Stimulated activated CD8-positive, alpha-beta memory T cell treated with anti-CD3 and anti-CD28 coated beads, Interleukin-15, amount 100 ng/mL, for 4 hours (primary cell): Measurements from ENCODE around the gene OMA1.
"Not testable (repeated sequence)": the region's sequence is repeated elsewhere in the genome, so short reads cannot be mapped to it uniquely, and the experiment has no call there.

Source experiments
- DNase-seq, 2 donors: peaks; one replicate each; pipeline ENCODE4 v3.0.0-alpha.2; 2020; ENCODE audit warnings: low read depth in 2 of 2

OMA1 gene

DNA sequence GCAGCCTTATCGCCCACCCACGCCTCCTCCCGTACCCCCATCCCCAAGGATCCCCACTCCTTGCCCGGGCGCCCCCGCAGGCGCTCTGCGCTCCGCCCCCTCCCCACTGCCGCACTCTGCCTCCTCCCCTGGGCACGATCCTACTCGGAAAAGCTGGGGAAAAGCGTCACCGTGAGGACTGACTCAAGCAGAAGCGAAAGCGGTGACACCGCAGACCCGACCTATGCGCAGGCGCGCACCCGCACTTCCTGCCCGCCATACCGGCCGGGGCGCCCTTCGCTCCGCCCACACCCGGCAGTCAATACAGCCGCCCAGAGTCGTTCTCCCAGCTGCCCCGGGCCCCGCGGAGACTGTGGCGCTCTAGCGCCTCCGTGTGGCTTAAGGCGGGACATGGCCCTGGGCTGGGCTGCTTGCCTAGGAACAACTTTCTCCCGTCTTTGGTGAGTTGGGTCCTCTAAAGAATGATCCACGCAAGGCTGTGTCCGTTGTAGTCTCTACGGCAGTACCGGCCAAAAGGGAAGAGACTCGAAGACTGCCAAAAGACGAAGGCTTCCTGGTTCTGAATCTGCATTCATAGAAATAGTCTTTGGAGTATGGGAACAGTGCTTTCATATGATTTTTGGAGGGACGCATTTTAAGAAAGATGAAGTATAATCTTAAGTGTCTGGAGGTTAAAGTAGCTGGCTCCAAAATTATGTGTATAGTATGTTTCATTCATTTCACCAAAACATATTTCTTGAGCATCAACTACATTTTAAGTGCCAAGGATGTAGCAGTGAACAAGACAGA lies at the start of gene OMA1:
OMA1 (minus strand) TSS at position 207 of the 789 bp plus-strand sequence. CDS start 7,432 bp downstream, outside the sequence.
- peak; percentile 96 to 97 for DNase-seq

GRCh38 chr1:58594546-58594945 lies 48.0 kb upstream of the OMA1 start:
- no peak for DNase-seq

DNA sequence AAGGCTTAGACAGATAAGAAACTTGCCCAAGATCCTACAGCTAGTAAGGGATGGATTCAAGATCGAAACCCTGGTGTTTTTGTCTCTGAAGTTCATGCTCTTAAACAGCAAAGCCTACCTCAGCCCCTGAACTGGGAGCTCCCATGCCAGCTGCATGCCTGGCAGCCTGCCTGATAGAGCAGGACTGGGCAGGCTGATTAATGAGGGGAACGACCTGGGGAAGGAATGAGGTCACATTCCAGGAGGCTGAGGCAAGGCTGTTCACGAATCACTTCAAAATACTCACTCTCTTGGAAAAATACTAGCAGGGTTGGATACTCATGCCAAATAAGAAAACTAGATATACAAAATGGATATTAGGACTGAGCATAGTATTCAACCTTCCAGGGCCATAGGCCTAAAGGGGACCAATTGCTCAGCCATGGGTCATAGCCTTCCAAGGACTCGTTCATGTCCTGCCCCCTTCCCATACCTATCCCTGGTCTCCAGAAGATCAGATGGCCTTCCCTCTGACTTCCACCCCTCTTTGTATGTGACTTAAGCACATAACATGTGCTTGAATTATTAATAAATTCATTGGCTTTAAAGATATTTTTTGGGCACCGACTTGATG lies 46.1 kb upstream of the OMA1 start:
- no peak for DNase-seq

DNA sequence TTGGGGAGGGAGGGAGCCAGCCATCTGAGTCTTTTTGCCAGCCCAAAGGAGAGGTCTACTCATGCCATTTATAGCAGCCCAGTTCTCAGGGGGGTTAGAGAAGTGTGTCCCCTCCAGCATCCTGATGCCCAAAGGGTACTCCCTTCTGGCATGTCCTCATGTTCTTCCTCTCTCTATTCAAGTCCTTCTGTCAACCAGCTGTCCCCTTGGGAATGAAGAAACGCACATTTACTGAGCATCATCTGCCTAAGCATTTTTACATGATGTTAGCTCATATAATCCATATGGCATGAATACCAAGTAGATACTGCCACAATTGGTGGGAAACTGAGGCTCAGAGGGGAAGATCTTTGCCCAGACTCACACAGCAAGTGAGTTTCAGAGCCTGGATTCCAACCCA lies 45.3 kb upstream of the OMA1 start:
- DNase-seq: no peak

DNA sequence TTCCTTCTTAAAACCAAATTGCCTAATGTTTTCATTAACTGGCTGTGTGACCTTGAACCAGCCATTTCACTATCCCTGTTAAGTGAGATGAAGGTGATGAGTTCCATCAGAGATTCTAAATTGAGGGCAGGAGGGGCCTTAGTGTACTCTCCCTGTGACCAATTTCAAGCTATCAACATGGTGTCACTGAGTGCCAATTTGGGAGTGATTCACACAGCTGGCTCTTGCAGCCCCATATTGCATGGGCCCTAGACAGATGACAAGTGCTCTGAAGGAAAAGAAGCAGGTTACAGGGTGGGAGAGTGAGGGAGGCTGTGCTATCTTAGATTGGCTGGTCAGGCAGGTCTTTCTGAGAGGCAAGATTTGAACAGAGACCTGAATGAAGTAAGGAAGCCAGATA lies 43.5 kb upstream of the OMA1 start:
- no peak for DNase-seq

- no peak for DNase-seq
These were observed 41.9 kb upstream of the OMA1 start for GRCh38 chr1:58588396-58588795.

GRCh38 chr1:58587667-58588066 lies 41.1 kb upstream of the OMA1 start:
- DNase-seq: no peak

GRCh38 chr1:58586271-58586670 lies 39.7 kb upstream of the OMA1 start:
- no peak for DNase-seq

DNA sequence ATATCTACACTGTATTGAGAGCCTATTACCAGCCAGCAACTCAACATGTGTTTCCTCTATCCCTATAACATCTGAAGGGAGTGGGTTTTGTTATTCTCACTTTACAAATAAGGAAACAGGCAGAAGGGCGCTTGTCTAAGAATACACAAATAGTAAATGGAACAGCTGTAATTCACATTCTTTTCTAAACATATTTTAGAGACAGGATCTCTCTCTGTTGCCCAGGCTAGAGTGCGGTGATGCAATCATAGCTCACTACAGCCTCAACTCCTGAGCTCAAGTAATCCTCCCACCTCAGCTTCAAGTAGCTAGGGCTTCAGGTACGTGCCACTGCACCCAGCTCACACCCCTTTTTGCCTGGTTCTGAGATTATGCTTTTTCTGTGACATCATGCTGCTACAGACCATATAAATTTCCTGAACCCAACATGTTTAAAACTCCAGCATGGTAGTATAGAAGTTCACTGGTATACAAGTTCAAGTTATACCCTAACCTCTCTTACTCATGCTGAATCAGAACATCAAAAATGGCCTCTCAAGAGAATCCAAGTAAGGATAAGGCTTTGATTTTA lies 39.1 kb upstream of the OMA1 start:
- no peak for DNase-seq

DNA sequence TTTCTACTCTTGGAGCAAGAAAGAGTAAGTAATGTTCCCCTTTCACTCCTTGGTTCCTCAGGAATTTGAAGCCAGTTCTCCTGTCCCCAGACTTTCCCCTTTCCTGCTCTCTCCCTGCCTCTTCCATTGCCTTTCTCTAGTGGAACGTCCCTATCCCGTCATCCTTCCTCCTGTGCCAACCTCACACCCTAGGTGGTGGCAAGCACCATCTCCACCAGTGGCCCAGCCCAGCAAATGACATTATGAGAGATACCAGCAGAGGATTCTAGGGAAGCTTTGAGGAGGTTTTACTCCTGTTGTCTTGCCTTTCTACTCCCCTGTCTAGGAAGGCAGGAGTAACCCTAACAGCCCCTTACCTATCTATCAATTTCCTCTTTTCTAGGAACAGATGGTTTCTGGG lies 38.6 kb upstream of the OMA1 start:
- DNase-seq: no peak

DNA sequence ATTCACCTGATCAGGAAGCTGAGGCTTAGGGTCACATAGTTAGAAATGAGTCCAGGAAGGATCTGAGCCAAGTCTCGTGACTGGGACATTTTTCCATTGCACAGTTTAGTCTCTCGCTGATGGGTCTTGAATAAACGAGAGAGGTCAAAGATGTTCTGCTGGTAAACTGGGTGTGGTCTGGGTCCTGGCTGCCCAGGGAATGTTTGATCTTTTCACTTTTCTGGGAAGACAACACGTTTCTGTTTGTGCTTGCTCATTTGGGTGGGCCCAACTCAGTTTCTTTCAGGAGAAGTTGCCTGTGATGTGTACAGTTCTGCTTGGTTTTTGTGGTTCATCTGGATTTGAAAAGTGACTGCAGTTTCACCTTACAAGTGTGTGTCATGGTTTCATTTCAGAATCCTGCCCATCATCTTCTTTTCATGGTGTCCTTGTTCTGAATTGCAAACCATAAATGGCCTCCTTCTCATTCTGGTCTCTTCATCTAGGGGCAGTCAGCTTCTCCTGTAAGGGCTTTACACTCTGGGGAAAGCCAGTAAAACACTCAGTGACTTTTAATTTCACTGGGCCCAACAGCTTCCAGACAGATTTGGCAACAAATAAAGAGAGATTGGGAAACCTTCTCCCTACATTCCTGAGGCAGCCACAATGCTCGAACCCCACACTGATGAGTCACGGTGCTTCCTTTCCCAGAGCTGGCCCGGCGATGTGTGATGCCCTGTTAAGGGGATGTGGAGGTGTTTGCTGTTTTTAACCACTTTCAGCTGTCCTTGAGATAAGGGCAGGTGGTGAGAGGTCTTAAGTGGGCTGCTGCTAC lies 37.8 kb upstream of the OMA1 start:
- DNase-seq: no peak

- no peak for DNase-seq
These were observed 37.0 kb upstream of the OMA1 start for GRCh38 chr1:58583496-58583895.

DNA sequence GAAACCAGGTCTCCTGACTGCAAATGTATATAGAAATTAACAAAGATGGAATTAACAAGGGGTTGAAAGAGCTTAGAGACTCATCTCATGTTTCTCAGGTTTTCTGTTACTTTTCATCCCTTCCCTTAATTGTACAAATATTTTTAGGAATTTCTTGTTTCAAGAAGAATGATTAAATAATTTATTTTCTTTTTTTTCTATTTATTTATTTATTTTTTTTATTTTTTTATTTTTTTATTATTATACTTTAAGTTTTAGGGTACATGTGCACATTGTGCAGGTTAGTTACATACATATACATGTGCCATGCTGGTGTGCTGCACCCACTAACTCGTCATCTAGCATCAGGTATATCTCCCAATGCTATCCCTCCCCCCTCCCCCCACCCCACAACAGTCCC lies 35.6 kb upstream of the OMA1 start:
- DNase-seq: not testable (repeated sequence)

GRCh38 chr1:58581641-58582040 lies 35.1 kb upstream of the OMA1 start:
- no peak for DNase-seq

DNA sequence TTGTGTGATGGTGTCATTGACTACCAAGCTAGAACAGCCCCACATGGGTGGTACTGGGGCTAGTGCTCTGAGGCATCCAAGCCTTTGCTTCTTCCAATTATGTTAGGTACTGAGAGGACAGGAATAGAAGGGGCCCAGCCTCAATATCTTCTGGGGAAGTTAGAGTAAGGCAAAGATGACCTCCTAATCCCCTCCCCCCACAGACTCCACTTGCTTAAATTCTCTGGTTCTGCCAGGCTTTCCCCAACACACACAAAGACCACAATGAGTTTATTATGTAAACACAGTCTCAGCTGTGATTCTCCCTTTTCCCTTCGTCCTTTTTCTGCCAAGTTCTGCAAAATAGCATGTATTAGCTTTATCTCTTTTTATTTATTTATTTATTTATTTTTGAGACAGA lies 33.7 kb upstream of the OMA1 start:
- DNase-seq: no peak

DNA sequence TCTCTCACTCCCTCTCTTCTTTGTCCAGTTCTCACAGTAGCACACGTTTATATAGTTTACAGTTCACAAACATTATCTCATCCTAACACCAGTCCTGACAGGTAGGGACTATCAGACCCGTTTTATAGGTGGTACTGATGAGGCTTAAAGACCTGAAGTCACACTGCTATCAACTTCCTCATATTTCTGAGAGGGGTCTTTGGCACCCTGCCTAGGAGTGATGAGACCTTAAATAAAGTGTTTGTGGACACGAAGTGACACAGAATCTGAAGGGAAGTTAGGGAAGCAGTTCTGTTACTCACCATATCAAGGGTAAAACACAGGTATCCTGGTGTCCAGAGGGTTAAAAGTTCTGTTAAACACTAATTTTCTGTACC lies 31.1 kb upstream of the OMA1 start:
- DNase-seq: no peak

DNA sequence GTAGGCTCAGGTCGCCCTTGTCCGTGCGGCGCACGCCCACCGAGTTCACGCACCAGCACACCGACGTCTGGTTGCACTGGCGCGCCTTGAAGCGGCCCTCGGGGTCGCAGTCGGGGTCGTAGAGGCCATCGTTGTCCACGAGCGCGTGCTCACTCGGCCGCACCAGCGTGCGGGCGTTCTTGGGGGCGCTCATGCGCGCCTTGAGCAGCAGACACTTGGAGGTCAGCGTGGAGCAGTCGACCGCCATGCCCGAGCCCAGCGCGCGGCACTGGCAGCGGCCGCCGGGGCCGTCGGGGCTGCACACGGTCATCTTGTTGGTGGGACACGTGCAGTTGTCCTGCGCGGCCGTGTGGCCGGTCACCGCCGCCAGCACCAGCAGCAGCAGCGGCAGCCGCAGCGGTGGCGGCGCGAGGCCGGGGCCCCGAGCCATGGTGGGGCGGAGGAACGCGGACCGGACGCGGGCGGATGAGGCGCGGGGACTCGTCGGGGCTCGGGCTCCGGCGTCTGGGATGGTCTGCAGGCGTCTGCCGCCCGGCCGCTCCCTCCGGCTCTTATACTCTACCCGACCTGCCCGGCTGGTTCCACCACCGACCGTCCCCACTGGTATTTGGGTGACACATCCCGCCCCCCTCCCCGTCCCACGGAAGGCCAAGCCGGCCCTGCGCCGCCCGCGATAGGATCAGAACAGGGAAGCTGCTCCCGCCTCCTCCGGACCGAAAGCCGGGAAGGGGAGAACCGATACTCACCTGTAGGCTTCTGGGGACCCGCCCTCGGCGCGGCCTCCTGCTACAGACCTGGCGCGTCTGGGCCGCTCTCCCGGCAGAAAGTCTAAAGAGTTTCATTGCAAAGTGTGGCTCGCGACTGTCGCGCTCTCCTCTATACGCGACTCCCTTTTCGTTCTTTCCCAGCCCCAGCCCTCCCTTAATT lies 30.5 kb upstream of the OMA1 start, which contains the start of gene TACSTD2:
TACSTD2 (minus strand) TSS at position 526 of the 927 bp plus-strand sequence; CDS start at position 430, 96 bp downstream.
- DNase-seq: no peak

GRCh38 chr1:58576325-58576726 lies 29.8 kb upstream of the OMA1 start:
- DNase-seq: no peak

DNA sequence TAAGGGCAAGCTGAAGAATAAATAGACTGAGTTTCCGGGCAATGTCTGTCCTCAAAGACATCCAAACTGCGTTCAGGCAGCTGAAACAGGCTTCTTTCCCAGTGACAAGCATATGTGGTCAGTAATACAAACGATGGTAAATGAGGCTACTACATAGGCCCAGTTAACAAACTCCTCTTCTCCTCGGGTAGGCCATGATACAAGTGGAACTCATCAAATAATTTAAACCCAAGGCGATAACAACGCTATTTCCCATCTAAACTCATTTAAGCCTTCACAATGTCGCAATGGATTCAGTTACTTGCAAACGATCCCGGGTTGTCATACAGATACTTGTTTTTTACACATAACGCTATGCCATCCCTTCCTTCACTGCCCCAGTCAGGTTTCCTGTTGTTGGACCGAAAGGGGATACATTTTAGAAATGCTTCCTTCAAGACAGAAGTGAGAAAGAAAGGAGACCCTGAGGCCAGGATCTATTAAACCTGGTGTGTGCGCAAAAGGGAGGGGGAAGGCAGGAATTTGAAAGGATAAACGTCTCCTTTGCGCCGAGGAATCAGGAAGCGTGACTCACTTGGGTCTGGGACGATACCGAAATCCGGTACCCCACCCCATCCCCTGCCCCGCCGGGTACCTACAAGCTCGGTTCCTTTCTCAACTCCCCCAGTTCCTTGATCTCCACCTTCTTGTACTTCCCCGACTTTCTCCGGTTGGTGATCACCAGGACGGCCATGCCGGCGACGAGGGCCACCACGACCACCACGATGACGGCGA lies 29.2 kb upstream of the OMA1 start:
- no peak for DNase-seq

- DNase-seq: no peak
These were observed 28.3 kb upstream of the OMA1 start for GRCh38 chr1:58574816-58575215.
